Measurements from ENCODE around the gene ZNF438.

GRCh38 chr10:30977385-30977784 is 54.3 kb downstream of the ZNF438 start:
- no peak for TF ChIP-seq CTCF (IDR thresholded peaks at IDR 0.05; ENCODE audit: low read depth, low read length)
- TF ChIP-seq POLR2A (IDR thresholded peaks at IDR 0.05; ENCODE audit: extremely low read depth, insufficient read length) = no peak
- TF ChIP-seq MAX (IDR thresholded peaks at IDR 0.05; ENCODE audit: low read depth, low read length) = 0 out of 2 replicates have a peak, but pooled peaks have one; percentile 5
- TF ChIP-seq MYC (IDR thresholded peaks at IDR 0.05; ENCODE audit: low read depth, low read length) = no peak

Measured in NB4 (cell line).